Left renal pelvis (tissue), 4 donors: ENCODE data around the gene DCAF11. TPM values are rescaled to one million over a fixed set of nuclear protein-coding genes. Genes with fewer than 3 reads are reported as not detected.

Source experiments
- DNase-seq, 4 donors: peaks; one replicate each; pipeline ENCODE4 v3.0.0-alpha.2; 2013; ENCODE audit warnings: low read depth in 4 of 4, low spot score in 3 of 4
- polyA plus RNA-seq, 4 donors: library from polyadenylated mRNA; unstranded; fragments of 120-200 nt; gene quantifications; one replicate each; pipeline ENCODE4 v1.2.1, GENCODE V29; 2013; ENCODE audit not compliant: insufficient read length in 4 of 4

DCAF11 gene
- polyA plus RNA-seq, 4 donors: 41.2 to 90.6 (median 73.0) TPM

- DNase-seq: no peak
These were observed 22.3 kb downstream of the DCAF11 start for GRCh38 chr14:24136684-24137528.

DNA sequence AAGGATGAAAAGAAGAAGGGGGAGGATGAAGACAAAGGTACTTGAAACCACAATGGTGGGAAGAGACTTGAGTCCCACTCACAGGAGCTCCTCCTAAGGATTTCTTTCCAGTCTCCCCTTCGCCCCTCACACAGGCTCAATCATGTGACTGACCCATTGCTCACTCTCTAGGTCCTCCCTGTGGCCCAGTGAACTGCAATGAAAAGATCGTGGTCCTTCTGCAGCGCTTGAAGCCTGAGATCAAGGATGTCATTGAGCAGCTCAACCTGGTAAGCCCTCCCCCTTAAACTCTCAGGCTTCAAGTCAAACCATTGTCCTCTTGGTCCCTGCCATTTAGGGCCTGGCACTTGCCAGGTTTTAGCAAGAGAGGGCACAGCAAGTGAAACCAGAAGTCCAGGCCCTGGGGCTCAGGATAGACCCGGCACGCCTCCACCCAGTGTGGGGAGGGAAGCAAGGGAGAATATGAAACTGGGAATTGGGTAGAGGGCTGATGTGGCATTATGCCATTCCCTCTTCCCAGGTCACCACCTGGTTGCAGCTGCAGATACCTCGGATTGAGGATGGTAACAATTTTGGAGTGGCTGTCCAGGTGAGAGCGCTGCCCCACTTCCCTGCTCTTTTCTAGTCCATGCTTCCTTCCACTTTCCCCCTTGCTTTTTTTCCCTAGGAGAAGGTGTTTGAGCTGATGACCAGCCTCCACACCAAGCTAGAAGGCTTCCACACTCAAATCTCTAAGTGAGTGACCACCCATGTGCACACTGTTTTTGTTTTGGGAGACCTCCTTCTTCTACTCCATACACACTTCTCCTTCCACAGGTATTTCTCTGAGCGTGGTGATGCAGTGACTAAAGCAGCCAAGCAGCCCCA is 23.2 kb downstream of the DCAF11 start:
- DNase-seq: no peak

GRCh38 chr14:24138396-24139271 is 24.1 kb downstream of the DCAF11 start:
- no peak for DNase-seq

- no peak for DNase-seq
These were observed 24.8 kb downstream of the DCAF11 start for GRCh38 chr14:24139272-24139934.

GRCh38 chr14:24141097-24141880 is 26.7 kb downstream of the DCAF11 start, which contains the start of gene EMC9:
Gene EMC9 (minus strand): TSS chr14:24141591. CDS start chr14:24141304, 287 bp downstream.
- DNase-seq: peak; percentile 98 to 99 (median 99)

- no peak for DNase-seq
These were observed 28.9 kb downstream of the DCAF11 start for GRCh38 chr14:24143511-24143910.

DNA sequence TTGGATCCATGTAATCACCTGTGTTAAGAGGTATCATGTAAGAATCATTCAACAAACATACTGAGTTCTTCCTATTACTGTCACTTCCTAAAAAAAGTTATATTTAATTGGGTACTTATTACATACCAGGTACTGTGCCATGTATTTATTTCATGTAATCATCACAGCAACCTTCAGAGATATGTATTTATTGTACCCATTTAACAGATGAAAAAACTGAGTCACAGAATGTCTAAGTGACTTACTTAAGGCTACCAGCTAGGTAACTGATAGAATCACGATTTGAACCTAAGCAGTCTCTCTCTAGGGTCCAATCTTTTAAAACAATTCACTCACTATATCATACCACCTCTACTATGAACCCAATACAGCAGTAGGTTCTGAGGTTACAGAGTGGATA is 29.9 kb downstream of the DCAF11 start:
- no peak for DNase-seq

- DNase-seq: no peak
These were observed 30.6 kb downstream of the DCAF11 start for GRCh38 chr14:24145219-24145618.

DNA sequence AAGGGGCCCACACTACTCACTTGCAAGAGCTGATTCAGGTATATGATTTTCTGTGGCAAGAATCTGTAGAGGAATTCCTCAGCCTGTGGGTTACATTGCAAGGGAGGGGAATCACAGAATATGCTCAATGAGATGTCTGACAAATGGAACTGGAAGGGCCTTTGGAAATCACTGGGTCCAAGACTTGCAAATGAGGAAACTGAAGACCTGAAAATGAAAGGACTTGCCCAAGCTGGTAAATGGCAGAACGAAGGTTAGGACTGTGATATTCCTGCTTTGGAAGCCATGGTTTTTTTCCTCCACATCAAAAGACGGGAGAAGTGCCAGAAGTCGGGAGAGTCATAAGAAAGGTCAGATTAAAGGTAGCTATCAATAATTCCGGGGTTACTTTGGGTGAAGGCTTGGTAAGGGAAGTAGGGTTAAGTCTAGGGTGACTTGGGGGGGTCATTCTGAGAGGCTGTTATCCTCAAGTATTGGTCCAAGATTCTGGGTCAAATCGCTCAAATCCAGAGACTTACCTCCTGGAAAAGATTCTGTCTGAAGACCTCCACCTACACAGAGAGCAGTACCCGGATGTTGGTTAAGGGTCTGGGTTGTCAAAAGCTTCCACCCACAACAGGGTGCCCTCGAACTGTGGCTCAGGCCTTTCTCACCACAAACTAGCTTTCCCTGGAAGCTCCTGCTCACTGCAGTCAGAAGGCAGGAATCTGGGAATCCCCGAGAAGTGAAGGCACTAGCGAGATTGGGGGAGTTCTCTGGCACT is 31.3 kb downstream of the DCAF11 start:
- no peak for DNase-seq

DNA sequence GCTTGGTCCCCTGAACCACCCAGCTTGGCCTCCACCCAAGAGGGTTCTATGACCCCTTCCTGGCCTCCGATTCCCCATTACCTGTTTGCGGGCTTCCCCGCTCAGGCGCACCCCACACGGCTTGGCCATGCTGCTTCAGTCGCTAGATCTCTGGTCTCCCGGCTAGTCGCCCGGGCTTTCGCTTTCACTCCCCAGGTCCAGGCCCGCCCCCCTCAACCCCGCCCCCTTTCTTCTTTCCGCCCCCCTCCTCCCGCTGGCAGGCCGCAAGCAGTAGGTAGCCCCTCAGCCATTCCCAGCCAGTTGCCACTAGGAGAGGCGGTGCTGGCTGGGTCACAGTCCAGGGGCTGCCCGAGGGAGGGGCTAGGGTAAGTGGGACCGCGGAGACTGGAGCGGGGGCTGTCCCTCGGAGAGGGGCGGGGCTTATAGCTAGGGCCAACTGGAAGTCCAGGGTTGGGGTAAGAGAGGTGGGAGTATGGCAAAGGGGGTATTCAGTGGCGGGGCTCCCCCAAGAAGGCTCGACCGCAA is 31.9 kb downstream of the DCAF11 start, which contains the start of gene PSME2:
PSME2 (minus strand) TSS at position 158 of the 525 bp plus-strand sequence; CDS start at position 129, 29 bp downstream.
- peak; percentile 86 to 94 (median 89) for DNase-seq

GRCh38 chr14:24146978-24147760 is 32.6 kb downstream of the DCAF11 start, which contains the start of gene RNF31:
Gene RNF31 (plus strand): TSS chr14:24147498. CDS start chr14:24147699, 201 bp downstream.
- peak; percentile 95 to 97 (median 96) for DNase-seq

DNA sequence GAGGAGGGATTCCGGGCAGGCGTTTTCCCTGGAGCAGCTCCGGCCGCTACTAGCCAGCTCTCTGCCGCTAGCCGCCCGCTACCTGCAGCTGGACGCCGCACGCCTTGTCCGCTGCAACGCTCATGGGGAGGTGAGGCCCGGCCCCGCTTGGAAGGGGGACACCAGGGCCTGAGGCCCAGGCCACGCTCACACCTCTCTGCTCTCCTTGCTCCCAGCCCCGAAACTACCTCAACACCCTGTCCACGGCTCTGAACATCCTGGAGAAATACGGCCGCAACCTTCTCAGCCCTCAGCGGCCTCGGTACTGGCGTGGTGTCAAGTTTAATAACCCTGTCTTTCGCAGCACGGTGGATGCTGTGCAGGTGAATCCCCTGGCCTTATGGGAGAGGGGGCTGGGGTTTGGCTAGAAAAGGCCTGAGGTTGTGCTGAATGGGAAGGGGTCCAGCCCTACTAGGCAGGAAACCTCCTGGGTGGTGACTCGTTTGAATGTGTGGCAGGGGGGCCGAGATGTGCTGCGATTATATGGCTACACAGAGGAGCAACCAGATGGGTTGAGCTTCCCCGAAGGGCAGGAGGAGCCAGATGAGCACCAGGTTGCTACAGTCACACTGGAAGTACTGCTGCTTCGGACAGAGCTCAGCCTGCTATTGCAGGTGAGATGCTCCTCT is 33.3 kb downstream of the DCAF11 start:
- no peak for DNase-seq

DNA sequence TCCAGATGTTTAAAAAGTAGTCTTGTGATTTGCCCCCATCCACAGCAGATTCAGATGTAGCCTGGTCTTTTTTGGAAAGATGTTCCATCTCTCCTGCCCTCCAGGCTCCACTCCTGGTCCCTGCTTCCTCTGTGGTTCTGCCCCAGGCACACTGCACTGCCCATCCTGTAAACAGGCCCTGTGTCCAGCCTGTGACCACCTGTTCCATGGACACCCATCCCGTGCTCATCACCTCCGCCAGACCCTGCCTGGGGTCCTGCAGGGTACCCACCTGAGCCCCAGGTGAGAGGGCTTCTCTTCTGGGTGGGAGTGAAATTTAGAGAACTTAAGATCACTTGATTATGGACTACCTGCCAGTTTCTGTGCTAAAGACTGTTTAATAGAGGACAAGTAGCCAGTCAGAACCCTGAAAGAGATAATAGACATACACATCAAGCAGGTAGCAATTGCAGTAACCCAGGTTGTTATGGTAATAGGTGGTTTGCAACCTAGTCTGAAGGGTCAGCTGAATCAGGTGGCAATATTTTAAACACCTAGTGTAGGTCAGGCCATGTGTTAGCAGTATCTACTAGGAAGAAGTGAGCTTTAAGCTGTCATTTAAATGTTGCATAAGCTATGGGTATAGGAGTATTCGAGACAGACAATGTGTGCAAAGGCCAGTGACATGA is 34.9 kb downstream of the DCAF11 start:
- no peak for DNase-seq

DNA sequence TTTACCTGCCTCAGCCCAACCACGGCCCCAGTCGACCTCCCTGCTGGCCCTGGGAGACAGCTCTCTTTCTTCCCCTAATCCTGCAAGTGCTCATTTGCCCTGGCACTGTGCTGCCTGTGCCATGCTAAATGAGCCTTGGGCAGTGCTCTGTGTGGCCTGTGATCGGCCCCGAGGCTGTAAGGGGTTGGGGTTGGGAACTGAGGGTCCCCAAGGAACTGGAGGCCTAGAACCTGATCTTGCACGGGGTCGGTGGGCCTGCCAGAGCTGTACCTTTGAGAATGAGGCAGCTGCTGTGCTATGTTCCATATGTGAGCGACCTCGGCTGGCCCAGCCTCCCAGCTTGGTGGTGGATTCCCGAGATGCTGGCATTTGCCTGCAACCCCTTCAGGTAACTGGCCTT is 35.5 kb downstream of the DCAF11 start:
- no peak for DNase-seq

GRCh38 chr14:24150567-24150966 is 36.0 kb downstream of the DCAF11 start:
- no peak for DNase-seq

GRCh38 chr14:24150993-24151392 is 36.4 kb downstream of the DCAF11 start:
- no peak for DNase-seq
